ENCODE results near the gene ABLIM1.

- TF ChIP-seq TAF1 (IDR thresholded peaks at IDR 0.05; ENCODE audit: borderline replicate concordance, insufficient read depth, low read length) (no peak), POLR2AphosphoS5 (IDR thresholded peaks at IDR 0.05; ENCODE audit: low read depth, low read length) (no peak), REST (IDR thresholded peaks at IDR 0.05; ENCODE audit: insufficient read depth in 1 of 2, low read depth in 2 of 2, low read length in 2 of 2) (no peak)
Observed at GRCh38 chr10:114472877-114473253, 185.2 kb downstream of the ABLIM1 start.
